Loucy (cell line): ENCODE measurements around the gene TNFSF4.

Experiments used
- H2AFZ ChIP-seq: fragments of 200-600 bp; sonication (generic); 2 replicates; pipeline ENCODE4 v1.6.0; 2016; ENCODE audit warnings: antibody characterized with exemption, mild to moderate bottlenecking, low read length, moderate library complexity
- H3F3A ChIP-seq: fragments of 200-600 bp; 2 replicates; pipeline ENCODE4 v1.6.0; 2016; ENCODE audit warnings: antibody characterized with exemption, low read depth, mild to moderate bottlenecking
- H3K27me3 ChIP-seq: fragments of 200-600 bp; sonication (generic); 2 replicates; pipeline ENCODE4 v1.6.1; 2014; ENCODE audit warnings: low read length, mild to moderate bottlenecking; ENCODE audit not compliant: insufficient read depth, poor library complexity, severe bottlenecking
- H3K36me3 ChIP-seq: fragments of 200-600 bp; sonication (generic); 2 replicates; pipeline ENCODE4 v1.6.1; 2016; ENCODE audit warnings: low read length; ENCODE audit not compliant: insufficient read depth
- H3K4me1 ChIP-seq: fragments of 200-600 bp; sonication (generic); 2 replicates; pipeline ENCODE4 v1.5.1; 2014; ENCODE audit warnings: low read length, mild to moderate bottlenecking; ENCODE audit not compliant: insufficient read depth, poor library complexity, severe bottlenecking
- H3K4me2 ChIP-seq: fragments of 200-600 bp; sonication (generic); 2 replicates; pipeline ENCODE4 v1.6.0; 2014; ENCODE audit warnings: antibody characterized with exemption, low read length, low read depth, mild to moderate bottlenecking; ENCODE audit not compliant: poor library complexity, severe bottlenecking
- H3K4me3 ChIP-seq: fragments of 200-600 bp; sonication (generic); 2 replicates; pipeline ENCODE4 v1.5.1; 2014; ENCODE audit warnings: low read length, mild to moderate bottlenecking, mixed read lengths; ENCODE audit not compliant: poor library complexity, severe bottlenecking
- H3K79me2 ChIP-seq: fragments of 200-600 bp; sonication (generic); 2 replicates; pipeline ENCODE4 v1.6.1; 2014; ENCODE audit warnings: low read length; ENCODE audit not compliant: insufficient read depth
- H3K9ac ChIP-seq: fragments of 200-600 bp; sonication (generic); 2 replicates; pipeline ENCODE4 v1.6.0; 2014; ENCODE audit warnings: mild to moderate bottlenecking, low read depth, low read length, moderate library complexity; ENCODE audit not compliant: poor library complexity, severe bottlenecking
- H3K9me2 ChIP-seq: fragments of 200-600 bp; sonication (generic); replicated peaks from 2 replicates; pipeline ENCODE4 v1.6.1; 2016; ENCODE audit warnings: low read depth, low read length, mixed read lengths
- H3K9me3 ChIP-seq: fragments of 200-600 bp; sonication (generic); 2 replicates; pipeline ENCODE4 v1.6.1; 2014; ENCODE audit warnings: mild to moderate bottlenecking, antibody characterized with exemption, low read length, low read depth; ENCODE audit not compliant: insufficient read depth
- H4K20me1 ChIP-seq: fragments of 200-600 bp; sonication (generic); 2 replicates; pipeline ENCODE4 v1.6.0; 2014; ENCODE audit warnings: antibody characterized with exemption, low read length, mild to moderate bottlenecking; ENCODE audit not compliant: insufficient read depth, poor library complexity, severe bottlenecking
- EZH2phosphoT487 ChIP-seq: fragments of 200-600 bp; IDR thresholded peaks from 2 replicates; pipeline ENCODE4 v1.6.1; 2018; ENCODE audit warnings: antibody characterized with exemption, mild to moderate bottlenecking, moderate library complexity, borderline replicate concordance
- TF ChIP-seq, protein P1 (sequence below): fragments of 200-600 bp; sonication (generic); conservative IDR thresholded peaks from 2 replicates; pipeline ENCODE4 v1.5.1; 2014; ENCODE audit warnings: mild to moderate bottlenecking, antibody characterized with exemption, low read length

The TNFSF4 gene

DNA sequence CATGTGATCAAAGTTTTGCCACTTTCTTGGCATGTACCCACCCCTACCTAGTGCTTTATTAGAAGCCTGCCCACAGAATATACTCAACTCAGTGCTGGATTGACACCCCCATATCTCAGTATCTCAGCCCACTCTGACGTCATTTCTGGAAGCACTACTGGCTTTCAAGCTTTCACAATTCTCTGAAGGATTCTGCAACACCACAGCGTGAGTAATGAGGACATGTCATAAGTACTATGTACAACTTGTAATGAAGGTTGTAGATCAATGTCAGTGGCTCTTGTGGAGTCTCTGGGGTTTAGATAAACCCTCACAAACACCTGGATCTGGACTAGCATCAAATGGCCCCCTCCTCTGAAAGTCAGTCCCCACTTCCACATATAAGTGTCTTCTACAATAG lies 57.2 kb downstream of the TNFSF4 start:
- Histone ChIP-seq H3K79me2 (no peaks in the 10 kb centered on the region), H3K9me3 (peaks cover 9% of the 10 kb centered on the region; the same call in 1 of the 2 replicates), H3K9me2 (no peaks in the 10 kb centered on the region), H3K4me2 (no peak overlapping the region), H4K20me1 (no peaks in the 10 kb centered on the region), H2AFZ (no peak overlapping the region), H3K27me3 (no peaks in the 10 kb centered on the region), H3K4me1 (no peaks in the 10 kb centered on the region), H3F3A (no peaks in the 10 kb centered on the region), H3K36me3 (no peaks in the 10 kb centered on the region), H3K4me3 (no peak overlapping the region), H3K9ac (no peak overlapping the region)
- TF ChIP-seq, protein P1, sequence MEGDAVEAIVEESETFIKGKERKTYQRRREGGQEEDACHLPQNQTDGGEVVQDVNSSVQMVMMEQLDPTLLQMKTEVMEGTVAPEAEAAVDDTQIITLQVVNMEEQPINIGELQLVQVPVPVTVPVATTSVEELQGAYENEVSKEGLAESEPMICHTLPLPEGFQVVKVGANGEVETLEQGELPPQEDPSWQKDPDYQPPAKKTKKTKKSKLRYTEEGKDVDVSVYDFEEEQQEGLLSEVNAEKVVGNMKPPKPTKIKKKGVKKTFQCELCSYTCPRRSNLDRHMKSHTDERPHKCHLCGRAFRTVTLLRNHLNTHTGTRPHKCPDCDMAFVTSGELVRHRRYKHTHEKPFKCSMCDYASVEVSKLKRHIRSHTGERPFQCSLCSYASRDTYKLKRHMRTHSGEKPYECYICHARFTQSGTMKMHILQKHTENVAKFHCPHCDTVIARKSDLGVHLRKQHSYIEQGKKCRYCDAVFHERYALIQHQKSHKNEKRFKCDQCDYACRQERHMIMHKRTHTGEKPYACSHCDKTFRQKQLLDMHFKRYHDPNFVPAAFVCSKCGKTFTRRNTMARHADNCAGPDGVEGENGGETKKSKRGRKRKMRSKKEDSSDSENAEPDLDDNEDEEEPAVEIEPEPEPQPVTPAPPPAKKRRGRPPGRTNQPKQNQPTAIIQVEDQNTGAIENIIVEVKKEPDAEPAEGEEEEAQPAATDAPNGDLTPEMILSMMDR, result no peak
- TF ChIP-seq EZH2phosphoT487, result no peak

DNA sequence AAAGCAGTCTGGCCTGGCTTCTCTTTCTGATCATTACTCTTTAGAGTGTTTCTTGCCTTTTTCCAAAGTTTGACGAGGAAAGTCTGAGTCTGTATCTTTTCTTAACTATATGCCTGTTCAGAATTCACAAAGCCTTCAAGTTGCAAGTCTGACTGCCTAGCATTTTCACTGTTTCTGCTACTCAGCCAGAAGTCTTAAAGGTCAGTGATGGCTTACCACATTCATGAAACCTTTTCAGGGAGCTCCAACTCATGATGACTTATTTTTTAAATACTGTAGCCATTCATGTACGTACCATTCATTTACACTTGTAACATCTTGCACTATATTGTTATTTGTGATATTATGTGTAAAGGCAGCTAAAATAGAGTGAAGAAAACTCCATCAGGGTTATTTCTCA lies 58.2 kb downstream of the TNFSF4 start:
- H3K9me2 ChIP-seq, result no peaks in the 10 kb centered on the region

DNA sequence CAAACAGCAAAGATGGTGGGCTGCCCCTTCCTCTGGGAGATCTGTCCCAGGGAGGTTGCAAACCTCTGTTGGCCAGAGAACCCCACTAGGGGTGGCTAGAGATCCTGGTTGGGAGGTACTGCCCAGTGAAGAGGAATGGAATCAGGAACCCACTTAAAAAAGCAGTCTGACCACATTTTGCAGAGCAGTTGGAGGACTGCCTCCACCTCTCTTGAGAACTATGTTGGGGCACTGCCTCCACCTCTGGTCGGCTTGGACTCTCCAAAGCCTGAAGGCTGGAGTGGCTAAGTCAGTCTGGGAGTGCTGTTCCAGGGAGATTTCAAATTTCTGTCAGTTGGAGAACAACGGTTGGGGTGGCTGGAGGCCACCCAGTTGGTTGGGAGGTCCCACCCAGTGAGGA lies 58.6 kb downstream of the TNFSF4 start:
- Histone ChIP-seq H3K36me3 (no peaks in the 10 kb centered on the region), H3K79me2 (no peaks in the 10 kb centered on the region), H4K20me1 (no peaks in the 10 kb centered on the region), H3K4me2 (no peak overlapping the region), H3K9ac (no peak overlapping the region), H3K27me3 (no peaks in the 10 kb centered on the region), H3K9me3 (peaks cover 9% of the 10 kb centered on the region; the same call in 1 of the 2 replicates), H3K9me2 (no peaks in the 10 kb centered on the region), H3K4me1 (no peaks in the 10 kb centered on the region), H2AFZ (no peak overlapping the region), H3F3A (no peaks in the 10 kb centered on the region), H3K4me3 (no peak overlapping the region)
- TF ChIP-seq EZH2phosphoT487, result no peak
- TF ChIP-seq, protein P1, result no peak

More for the DNA sequence above, 58.2 kb downstream of the TNFSF4 start:
- Histone ChIP-seq H3K27me3 (no peaks in the 10 kb centered on the region), H4K20me1 (no peaks in the 10 kb centered on the region), H3K4me3 (no peak overlapping the region), H3K79me2 (no peaks in the 10 kb centered on the region), H3K4me2 (no peak overlapping the region), H3K9ac (no peak overlapping the region), H3K9me3 (peaks cover 9% of the 10 kb centered on the region; the same call in 1 of the 2 replicates), H3K4me1 (no peaks in the 10 kb centered on the region), H2AFZ (no peak overlapping the region), H3F3A (no peaks in the 10 kb centered on the region), H3K36me3 (no peaks in the 10 kb centered on the region)
- TF ChIP-seq EZH2phosphoT487, result no peak
- TF ChIP-seq, protein P1, result no peak
